ENCODE data around the gene AGO3.

AGO3 gene

DNA sequence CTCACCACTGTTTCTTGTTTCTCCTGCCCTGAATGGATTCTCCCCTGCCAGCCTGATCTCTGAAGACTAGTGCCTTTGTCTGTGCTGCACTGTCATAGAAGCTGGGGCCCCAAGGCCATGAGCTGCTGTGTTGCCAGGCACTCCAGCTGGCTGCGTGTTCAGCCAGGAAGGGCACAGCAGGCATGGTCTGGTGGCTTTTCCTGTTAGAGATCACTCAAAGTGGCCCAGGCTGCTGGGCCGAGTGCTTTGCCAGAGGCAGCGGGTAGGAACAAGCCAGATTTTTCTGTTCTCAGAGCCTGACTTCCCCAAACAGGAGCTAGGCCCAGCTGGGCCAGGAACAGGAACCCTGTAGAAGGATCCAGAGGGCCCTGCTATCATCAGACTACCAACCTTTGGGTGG is 163.0 kb downstream of the AGO3 start:
- no peak overlapping the region for H3K4me3 ChIP-seq (ENCODE audit: low read length)
- DNase-seq (ENCODE audit: low read depth) = no peak
- TF ChIP-seq CTCF (conservative IDR thresholded peaks at IDR 0.05; ENCODE audit: low read depth, low read length) = no peak

GRCh38 chr1:36094621-36095061 is 163.7 kb downstream of the AGO3 start:
- no peak for TF ChIP-seq CTCF (conservative IDR thresholded peaks at IDR 0.05; ENCODE audit: low read depth, low read length)
- no peak overlapping the region for H3K4me3 ChIP-seq (ENCODE audit: low read length)

GRCh38 chr1:36095760-36096405 is 165.0 kb downstream of the AGO3 start:
- no peak for DNase-seq (ENCODE audit: low read depth)
- TF ChIP-seq CTCF (conservative IDR thresholded peaks at IDR 0.05; ENCODE audit: low read depth, low read length) = no peak
- H3K4me3 ChIP-seq (ENCODE audit: low read length) = no peak overlapping the region

More at GRCh38 chr1:36094621-36095061, 163.7 kb downstream of the AGO3 start:
- no peak for DNase-seq (ENCODE audit: low read depth)

- TF ChIP-seq CTCF (conservative IDR thresholded peaks at IDR 0.05; ENCODE audit: low read depth, low read length) = peak; percentile 54
- no peak for DNase-seq (ENCODE audit: low read depth)
- H3K4me3 ChIP-seq (ENCODE audit: low read length) = no peak overlapping the region
Observed at GRCh38 chr1:36096500-36097432, 165.9 kb downstream of the AGO3 start.

- no peak overlapping the region for H3K4me3 ChIP-seq (ENCODE audit: low read length)
- TF ChIP-seq CTCF (conservative IDR thresholded peaks at IDR 0.05; ENCODE audit: low read depth, low read length) = no peak
- DNase-seq (ENCODE audit: low read depth) = no peak
Observed at GRCh38 chr1:36097693-36098585, 167.0 kb downstream of the AGO3 start.

DNA sequence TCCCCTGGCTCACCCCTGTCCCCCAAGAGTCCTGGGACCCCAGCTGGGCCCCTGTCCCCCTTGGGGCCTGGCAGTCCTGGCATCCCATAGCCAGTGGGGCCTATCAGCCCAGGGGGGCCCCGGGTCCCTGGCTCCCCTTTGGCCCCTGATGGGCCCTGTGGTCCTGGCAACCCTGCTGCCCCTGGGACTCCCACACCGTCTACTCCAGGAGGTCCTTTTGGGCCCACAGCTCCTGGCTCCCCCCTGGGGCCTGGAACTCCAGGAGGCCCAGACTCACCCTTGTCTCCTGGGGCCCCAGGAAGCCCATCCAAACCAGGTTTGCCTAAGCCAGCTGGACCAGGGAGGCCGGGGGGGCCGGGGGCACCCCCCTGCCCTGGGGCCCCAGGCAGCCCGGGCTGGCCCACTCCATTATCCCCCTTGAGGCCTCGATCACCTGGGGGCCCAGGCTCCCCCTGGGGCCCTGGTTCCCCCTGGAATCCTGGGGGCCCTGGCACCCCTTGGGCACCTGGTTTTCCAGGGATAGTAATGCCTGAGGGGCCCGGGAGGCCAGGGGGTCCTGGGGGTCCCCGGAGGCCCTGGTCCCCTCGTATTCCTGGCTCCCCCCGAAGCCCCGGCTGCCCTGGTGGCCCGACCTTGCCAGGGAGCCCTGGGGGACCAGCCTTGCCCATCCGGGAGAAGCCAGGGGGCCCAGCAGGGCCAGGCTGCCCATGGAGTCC is 167.9 kb downstream of the AGO3 start:
- no peak overlapping the region for H3K4me3 ChIP-seq (ENCODE audit: low read length)
- no peak for TF ChIP-seq CTCF (conservative IDR thresholded peaks at IDR 0.05; ENCODE audit: low read depth, low read length)
- no peak for DNase-seq (ENCODE audit: low read depth)

Data from retinal pigment epithelial cell (primary cell).